ENCODE results near the gene KCNG2. TPM values are rescaled to one million over a fixed set of nuclear protein-coding genes. Genes with fewer than 3 reads are reported as not detected.

KCNG2 gene
- total RNA-seq, 2 experiments from 2014 or later: not detected

DNA sequence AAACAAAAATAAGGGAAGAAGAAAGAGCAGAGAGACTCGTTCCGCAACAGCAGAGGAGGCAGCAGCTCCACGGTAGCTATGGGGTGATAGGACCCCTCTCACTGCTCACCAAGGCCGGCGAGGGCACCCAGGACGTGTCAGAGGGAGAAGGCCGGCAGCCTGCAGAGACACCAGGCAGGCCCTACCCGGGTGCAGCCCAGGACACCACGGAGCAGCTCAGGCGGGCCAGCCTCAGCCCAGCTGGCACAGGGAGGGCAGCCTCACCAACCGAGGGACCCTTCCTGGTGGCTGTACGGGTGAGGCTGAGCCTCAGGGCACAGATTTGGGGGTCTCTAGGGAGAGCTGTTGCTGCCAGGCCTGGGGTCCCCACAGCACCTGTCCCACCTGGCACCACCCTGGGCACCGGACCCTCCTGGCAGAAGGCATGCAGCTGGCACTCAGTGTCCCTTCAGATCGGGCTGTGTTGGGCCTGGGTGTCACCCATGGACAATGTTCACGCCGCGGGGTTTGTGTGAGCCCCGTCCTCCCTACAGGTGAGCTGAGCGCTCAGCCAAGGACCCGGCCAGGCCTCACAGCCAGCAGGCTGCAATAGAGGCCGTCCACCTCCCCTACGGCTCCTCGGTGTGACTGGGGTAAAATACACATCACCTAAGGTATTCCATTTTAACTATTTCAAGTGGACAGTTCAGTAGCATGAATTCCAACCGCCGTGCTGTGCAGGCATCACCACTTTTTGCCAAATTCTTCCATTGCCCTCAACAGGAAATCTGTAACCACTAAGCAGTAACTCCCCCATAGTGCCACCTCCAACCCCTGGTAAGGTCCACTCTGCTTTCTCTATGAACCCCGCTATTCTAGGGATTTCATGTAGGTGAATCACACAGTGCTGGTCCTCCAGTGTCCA is 21.6 kb downstream of the KCNG2 start:
- no peaks in the 10 kb centered on the region for H3K27me3 ChIP-seq (ENCODE audit: control insufficient read depth in 1 of 2, insufficient read depth in 2 of 2, low read length in 2 of 2)
- H3K27ac Mint-ChIP-seq: no peak overlapping the region
- TF ChIP-seq, protein P1, sequence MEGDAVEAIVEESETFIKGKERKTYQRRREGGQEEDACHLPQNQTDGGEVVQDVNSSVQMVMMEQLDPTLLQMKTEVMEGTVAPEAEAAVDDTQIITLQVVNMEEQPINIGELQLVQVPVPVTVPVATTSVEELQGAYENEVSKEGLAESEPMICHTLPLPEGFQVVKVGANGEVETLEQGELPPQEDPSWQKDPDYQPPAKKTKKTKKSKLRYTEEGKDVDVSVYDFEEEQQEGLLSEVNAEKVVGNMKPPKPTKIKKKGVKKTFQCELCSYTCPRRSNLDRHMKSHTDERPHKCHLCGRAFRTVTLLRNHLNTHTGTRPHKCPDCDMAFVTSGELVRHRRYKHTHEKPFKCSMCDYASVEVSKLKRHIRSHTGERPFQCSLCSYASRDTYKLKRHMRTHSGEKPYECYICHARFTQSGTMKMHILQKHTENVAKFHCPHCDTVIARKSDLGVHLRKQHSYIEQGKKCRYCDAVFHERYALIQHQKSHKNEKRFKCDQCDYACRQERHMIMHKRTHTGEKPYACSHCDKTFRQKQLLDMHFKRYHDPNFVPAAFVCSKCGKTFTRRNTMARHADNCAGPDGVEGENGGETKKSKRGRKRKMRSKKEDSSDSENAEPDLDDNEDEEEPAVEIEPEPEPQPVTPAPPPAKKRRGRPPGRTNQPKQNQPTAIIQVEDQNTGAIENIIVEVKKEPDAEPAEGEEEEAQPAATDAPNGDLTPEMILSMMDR (IDR thresholded peaks at IDR 0.05): no peak
- ATAC-seq (ENCODE audit: poor library complexity) (no peak), DNase-seq (no peak)
- peaks cover 0 to 7% of the 10 kb centered on the region in 2 experiments for H3K9me3 ChIP-seq (ENCODE audit: control insufficient read depth in 1 of 2, insufficient read depth in 1 of 2, low read length in 2 of 2)
- H3K36me3 Mint-ChIP-seq (ENCODE audit: low read depth): no peaks in the 10 kb centered on the region
- H3K4me3 Mint-ChIP-seq: no peak overlapping the region
- H3K36me3 ChIP-seq (ENCODE audit: insufficient read depth, low read length): no peaks in the 10 kb centered on the region
- peaks cover 7% of the 10 kb centered on the region for H3K4me1 Mint-ChIP-seq (ENCODE audit: low read depth)
- POLR2A ChIA-PET: no interaction called here
- no peak overlapping the region for H3K4me3 ChIP-seq (ENCODE audit: low read length)
- CTCF ChIA-PET: no interaction called here
- intact Hi-C loops (cut with DNase I, micrococcal nuclease): no loop called here
- H3K27ac ChIP-seq (ENCODE audit: low read depth in 1 of 2, low read length in 2 of 2): no peak overlapping the region
- H3K9me3 Mint-ChIP-seq: no peaks in the 10 kb centered on the region
- H3K27me3 Mint-ChIP-seq: peaks cover 7% of the 10 kb centered on the region
- peaks cover 9% of the 10 kb centered on the region for H3K4me1 ChIP-seq (ENCODE audit: insufficient read depth, low read length)

DNA sequence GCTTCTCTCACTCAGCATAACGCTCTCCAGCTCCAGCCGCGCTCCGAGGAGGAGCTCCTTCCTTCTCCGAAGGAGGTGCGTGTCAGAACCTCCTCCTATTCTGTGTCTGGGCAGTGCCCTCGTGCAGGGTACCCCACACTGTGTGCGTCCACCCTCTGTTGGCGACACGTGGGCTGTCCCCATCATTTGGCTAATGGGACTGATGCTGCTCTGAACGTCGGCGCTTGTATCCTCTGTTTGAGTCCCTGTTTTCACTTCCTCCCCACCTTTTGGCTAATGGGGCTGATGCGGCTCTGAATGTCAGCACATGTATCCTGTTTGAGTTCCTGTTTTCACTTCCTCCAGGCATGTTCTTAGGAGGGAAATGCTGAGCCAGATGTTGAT is 22.2 kb downstream of the KCNG2 start:
- no peaks in the 10 kb centered on the region for H3K36me3 Mint-ChIP-seq (ENCODE audit: low read depth)
- Histone ChIP-seq H3K9me3 (ENCODE audit: control insufficient read depth in 1 of 2, insufficient read depth in 1 of 2, low read length in 2 of 2) (peaks cover 0 to 7% of the 10 kb centered on the region in 2 experiments), H3K4me3 (ENCODE audit: low read length) (no peak overlapping the region), H3K27ac (ENCODE audit: low read depth in 1 of 2, low read length in 2 of 2) (no peak overlapping the region), H3K27me3 (ENCODE audit: control insufficient read depth in 1 of 2, insufficient read depth in 2 of 2, low read length in 2 of 2) (no peaks in the 10 kb centered on the region), H3K4me1 (ENCODE audit: insufficient read depth, low read length) (peaks cover 9% of the 10 kb centered on the region), H3K36me3 (ENCODE audit: insufficient read depth, low read length) (no peaks in the 10 kb centered on the region)
- H3K27ac Mint-ChIP-seq: no peak overlapping the region
- CTCF ChIA-PET: no interaction called here
- H3K9me3 Mint-ChIP-seq: no peaks in the 10 kb centered on the region
- DNase-seq: peak in 3 of 14 experiments; percentile 28 to 57 (median 53)
- ATAC-seq (ENCODE audit: poor library complexity): no peak
- TF ChIP-seq, protein P1 (IDR thresholded peaks at IDR 0.05): no peak
- H3K27me3 Mint-ChIP-seq: peaks cover 7% of the 10 kb centered on the region
- intact Hi-C loops (cut with DNase I, micrococcal nuclease): no loop called here
- POLR2A ChIA-PET: no interaction called here
- H3K4me3 Mint-ChIP-seq: no peak overlapping the region
- H3K4me1 Mint-ChIP-seq (ENCODE audit: low read depth): peaks cover 7% of the 10 kb centered on the region

DNA sequence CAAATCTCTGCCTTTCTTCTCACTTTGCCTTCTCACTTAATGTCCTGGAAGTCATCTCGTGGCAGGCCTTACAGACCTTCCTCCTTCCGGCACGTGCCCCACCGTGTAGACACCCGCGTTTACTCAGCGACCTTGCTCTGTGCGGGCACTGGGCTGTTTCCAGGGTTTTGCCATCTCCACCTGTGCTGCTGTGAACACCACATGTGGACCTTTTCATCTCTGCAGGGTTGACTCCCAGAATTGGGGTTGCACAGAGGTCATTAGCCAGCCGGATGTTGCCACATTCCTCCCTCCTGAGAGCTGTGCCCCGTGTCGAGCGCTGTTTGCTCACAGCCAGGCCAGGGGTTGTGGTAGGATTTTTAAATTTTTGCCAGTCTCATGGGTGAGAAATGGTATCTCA is 25.4 kb downstream of the KCNG2 start:
- Histone ChIP-seq H3K36me3 (ENCODE audit: insufficient read depth, low read length) (no peaks in the 10 kb centered on the region), H3K27me3 (ENCODE audit: control insufficient read depth in 1 of 2, insufficient read depth in 2 of 2, low read length in 2 of 2) (no peaks in the 10 kb centered on the region), H3K4me1 (ENCODE audit: insufficient read depth, low read length) (peaks cover 9% of the 10 kb centered on the region), H3K9me3 (ENCODE audit: control insufficient read depth in 1 of 2, insufficient read depth in 1 of 2, low read length in 2 of 2) (peaks cover 0 to 7% of the 10 kb centered on the region in 2 experiments), H3K27ac (ENCODE audit: low read depth in 1 of 2, low read length in 2 of 2) (no peak overlapping the region), H3K4me3 (ENCODE audit: low read length) (no peak overlapping the region)
- Mint-ChIP-seq H3K36me3 (ENCODE audit: low read depth) (no peaks in the 10 kb centered on the region), H3K4me1 (ENCODE audit: low read depth) (peaks cover 7% of the 10 kb centered on the region), H3K9me3 (no peaks in the 10 kb centered on the region), H3K4me3 (no peak overlapping the region), H3K27ac (no peak overlapping the region), H3K27me3 (peaks cover 7% of the 10 kb centered on the region)
- ChIA-PET CTCF (no interaction called here), POLR2A (no interaction called here)
- intact Hi-C loops (cut with DNase I, micrococcal nuclease): no loop called here
- DNase-seq (no peak), ATAC-seq (ENCODE audit: poor library complexity) (no peak)
- TF ChIP-seq, protein P1 (IDR thresholded peaks at IDR 0.05): no peak

Data from CD4-positive, alpha-beta T cell (primary cell).